KBM-7 (cell line): ENCODE results near the gene CADPS.
A peak's percentile ranks its signal among the peaks of the same experiment; 100 is the strongest.

Experiments
- DNase-seq: peaks from one replicate; pipeline ENCODE4 v3.0.0-alpha.2; 2015
- in situ Hi-C: fragments of 300-500 bp; cut with MboI; formaldehyde crosslinking; loops from 2 replicates; pipeline ENCODE4 v1.14.3; 2020; ENCODE audit warnings: low sequenced_read_pairs, low pct_unique_long_range_greater_than_20kb, mixed read lengths

The CADPS gene

DNA sequence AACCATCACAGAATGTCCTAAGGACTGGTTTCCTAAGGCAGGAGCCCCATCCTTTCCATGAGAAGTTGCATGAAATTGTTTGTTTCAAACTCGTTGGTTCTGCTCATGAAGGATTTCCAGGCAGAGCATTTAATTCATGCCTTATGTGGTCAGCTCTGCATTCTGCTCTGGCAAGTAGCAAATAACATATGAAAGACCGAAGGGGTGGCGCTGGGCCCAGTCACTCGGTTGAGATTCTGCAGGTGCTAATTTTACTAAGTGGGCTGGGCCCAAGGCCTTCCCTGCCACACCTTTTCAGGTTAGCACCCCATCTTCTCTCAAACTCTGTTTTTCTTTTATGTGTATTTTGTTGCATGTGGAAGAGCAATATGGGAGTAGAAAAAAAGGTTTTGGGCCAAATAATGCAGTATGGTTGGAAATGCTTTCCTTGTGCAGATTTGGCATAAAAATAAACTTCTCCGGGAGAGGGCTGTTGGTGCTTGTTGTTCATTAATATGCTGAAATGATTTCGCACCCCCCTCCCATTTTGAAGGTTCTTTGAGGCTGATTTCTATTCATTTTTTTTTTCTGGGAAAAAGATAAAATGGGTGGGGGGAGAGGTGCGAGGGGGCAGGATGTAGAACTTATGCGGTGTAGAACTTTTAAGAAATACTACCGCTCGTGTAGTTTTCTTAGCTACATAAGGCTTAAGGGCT is 318.9 kb downstream of the CADPS start:
- DNase-seq, result no peak
- in situ Hi-C loops, result loop anchor here (25.0 kb wide), 2 partner anchors 219 to 344 kb away; no protein-coding TSS in a partner anchor

DNA sequence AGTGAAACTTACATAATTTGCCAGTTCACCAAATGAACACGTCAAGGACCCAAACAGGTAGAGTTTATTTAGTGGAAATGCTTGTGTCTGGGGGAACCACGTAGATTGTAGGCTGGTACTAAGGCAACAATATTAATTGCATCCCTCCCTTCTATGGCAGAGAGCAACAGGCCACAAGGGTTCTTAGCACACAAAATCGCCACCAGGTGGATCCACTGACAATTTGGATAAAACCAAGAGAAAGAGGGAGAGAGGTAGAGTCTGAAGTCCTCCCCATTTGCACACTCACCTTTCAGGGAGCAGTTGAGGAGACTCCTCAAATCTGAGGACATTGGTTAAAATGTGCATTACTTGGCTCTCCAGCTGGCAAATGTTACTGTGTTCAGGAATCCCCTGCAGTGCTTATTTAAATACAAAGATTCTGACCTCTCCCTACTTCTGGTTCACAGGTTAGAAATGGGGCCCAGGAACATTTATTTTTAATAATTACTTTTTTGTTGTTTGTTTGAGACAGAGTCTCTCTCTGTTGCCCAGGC is 320.9 kb downstream of the CADPS start:
- in situ Hi-C loops, result loop anchor here (25.0 kb wide), 2 partner anchors 217 to 342 kb away; no protein-coding TSS in a partner anchor

DNA sequence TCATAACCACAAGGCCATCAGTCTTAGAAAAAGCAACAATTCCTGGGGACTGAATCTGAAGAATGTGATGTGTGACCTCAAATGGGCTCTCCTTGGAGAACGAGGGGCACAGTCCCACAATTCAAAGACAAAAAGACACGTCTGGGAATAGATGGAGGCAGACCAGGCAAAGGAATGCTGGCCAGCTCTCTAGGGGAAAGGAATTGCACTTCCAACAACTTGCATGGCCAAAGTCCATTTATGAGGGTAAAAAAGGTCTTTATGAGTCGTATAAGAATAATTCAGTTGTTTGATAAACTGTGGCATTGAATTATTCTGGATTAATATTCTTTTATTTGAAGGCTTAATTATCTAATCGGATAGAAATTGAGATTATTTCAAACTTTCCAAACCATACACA is 321.4 kb downstream of the CADPS start:
- in situ Hi-C loops, result loop anchor here (25.0 kb wide), 2 partner anchors 217 to 342 kb away; no protein-coding TSS in a partner anchor
- no peak for DNase-seq

More for the DNA sequence above, 320.9 kb downstream of the CADPS start:
- DNase-seq, result no peak

DNA sequence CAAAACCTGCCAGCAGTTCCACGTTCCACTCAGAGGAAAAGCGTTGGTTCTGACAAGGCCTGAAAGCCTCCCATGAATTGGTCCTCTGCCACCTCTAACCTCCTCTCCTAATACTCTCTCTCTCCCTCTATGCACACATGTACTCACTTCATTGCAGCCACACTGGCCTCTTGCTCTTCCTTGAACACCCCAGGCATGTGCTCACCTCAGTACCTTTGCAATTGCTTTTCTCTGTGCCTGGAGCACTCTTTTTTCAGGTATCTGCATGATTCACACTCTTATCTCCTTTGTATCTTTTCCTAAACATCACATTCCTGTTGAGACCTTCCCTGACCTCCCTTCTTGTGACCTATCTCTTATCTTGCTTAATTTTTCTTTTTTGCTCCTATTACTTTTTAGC is 323.7 kb downstream of the CADPS start:
- in situ Hi-C loops, result loop anchor here (25.0 kb wide), 2 partner anchors 214 to 339 kb away; no protein-coding TSS in a partner anchor
- DNase-seq, result no peak

DNA sequence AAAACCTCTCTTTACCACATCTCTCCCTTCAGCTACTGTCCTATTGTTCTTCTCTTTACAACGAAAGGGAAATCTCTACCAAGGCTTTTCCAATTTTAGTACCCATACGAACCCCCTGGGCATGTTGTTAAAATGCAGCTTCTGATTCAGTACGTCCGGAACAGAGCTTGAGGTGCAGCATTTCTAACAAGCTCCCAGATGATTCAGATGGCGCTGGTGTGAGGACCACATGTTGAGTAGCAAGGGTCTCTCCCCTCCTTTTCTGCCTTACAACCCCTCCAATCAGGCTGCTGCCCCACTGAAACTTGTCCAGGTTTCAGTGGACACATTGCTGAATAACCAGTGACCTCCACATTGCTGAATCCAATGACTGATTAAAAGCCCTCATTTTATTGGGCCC is 324.8 kb downstream of the CADPS start:
- no peak for DNase-seq
- in situ Hi-C loops, result loop anchor here (25.0 kb wide), 2 partner anchors 213 to 338 kb away; no protein-coding TSS in a partner anchor

DNA sequence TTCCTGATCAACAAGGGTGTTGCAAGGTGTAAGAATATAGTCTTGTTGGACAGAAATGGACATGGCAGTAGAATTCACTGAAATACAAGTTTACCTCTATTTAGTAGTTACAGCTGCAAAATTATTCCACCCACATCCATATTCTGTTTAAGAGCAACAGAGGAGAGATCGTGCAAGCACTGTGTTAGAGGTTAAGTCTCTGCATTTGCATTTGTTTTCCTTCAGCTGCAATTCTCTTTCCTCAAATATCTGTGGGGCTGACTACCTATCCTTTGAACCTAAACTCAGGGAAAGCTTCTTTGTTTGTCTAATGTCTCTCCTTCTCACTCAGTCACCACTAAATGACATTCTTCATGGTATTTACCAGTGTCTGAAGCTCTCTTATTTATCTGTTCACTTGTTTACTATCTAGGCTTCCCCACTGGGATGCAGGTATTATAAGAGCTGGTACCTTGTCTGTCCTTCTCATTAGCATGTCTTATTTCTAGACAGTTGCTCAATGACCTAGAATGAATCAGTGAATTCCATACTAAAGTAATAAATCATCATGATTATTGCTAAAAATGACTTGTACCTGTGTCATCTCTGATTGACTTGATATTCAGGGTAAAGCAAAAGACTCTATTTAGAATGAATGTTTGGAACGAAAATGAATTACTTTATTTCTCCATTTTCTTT is 326.5 kb downstream of the CADPS start:
- DNase-seq, result no peak
- in situ Hi-C loops, result no loop called here

DNA sequence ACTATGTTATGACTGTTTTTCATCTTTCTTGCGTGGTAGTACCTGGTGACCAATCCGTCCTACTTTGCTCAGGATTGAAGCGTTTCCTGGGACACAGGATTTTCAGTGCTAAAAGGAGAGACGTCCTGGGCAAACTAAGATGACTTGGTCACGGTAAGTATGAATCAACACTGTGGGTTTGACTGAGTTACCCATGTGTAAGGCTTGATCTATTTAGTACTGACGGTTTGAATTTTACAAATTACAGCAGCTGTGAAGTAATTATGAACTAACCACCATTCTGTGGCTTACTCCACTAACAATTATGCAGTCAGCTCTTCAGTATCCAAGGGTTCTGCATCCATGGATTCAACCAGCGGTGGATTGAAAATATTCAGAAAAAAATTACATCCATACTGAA is 328.9 kb downstream of the CADPS start:
- in situ Hi-C loops, result no loop called here
- DNase-seq, result no peak

DNA sequence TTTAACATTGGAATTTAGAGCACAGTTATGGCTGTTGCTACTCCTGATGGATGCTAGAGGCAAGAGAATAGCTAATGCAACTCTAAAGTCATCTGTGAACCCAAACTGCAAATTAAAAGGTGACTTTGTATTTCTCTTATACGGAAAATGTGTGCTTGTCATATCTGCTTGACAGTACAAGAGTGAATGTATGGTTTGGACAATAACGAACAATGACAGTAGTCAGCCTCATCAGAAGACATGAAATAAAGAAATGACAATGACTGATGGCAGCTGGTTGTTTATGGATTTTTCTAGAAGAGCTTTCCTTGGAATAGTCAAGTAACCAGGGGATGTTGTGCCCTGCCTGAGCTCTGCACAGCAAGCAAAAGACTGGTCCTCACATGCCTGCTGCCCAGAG is 333.0 kb downstream of the CADPS start:
- in situ Hi-C loops, result no loop called here
- DNase-seq, result no peak

DNA sequence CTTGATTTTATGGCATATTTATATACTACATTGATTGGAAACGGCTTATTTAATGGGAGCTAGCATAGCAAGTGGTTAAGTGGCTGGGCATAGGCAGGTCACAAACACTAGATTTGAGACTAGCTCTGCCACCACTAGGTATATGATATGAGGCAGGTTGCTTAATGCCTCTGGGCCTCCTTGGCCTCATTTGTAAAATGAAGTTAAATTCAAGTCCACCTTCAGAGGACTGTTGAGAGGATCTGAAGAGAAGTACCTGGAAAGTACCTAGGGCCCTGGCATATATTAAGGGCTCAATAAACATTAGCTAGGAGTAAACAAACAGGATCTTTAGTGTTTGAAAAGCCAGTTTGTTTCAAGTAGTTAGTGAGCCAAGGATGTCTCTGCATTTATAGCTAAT is 335.5 kb downstream of the CADPS start:
- no peak for DNase-seq
- in situ Hi-C loops, result no loop called here

DNA sequence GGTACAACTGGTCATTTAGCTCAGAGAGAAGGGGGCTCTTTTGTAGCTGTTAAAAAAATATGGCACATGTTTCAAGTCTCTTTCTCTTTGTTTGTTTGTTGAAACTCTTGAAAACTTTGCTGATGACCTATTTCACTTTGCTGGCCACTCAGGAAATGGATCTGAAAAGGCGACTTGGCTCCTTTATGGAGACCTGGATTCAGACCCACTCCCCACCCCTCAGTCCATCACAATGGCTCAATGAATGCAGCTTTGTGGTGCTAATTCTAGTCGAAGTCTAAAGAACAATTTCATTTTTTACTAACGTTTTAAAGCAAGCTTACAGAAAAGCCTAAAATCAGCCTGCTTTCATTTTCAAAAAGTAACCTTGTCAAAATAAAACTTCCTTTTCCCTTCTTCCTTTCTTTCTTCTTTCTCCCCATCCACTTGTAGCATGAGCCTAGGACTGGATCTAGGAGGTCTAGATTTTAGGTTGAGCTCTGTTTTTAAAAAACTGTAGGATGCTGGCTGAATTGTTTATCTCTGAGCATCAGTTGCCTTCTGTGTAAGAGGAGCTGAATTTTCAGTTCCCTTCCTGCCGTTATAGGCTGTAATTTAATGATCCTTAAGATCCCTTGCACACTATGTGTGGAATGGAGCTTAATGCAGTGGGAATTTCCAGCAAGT is 336.4 kb downstream of the CADPS start:
- no peak for DNase-seq
- in situ Hi-C loops, result no loop called here

DNA sequence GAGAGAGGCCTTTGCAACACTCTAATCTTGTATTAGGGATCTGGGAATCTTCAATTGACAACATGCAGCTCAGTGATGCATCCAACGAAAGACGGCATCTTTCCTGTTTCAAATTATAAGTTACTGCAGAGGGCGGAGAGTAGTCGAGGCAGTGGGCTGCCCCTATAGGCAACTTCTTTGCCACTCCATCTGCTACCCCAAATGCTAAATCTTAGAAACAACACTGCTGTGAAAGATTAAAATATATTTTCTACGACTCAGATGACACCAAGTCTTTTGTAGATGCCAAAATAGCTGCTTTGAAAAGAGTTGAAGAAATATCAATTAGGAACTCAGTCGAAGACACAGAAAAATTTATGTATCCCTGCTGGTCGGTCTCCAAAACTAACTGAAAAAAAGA is 340.9 kb downstream of the CADPS start:
- in situ Hi-C loops, result no loop called here
- DNase-seq, result no peak

DNA sequence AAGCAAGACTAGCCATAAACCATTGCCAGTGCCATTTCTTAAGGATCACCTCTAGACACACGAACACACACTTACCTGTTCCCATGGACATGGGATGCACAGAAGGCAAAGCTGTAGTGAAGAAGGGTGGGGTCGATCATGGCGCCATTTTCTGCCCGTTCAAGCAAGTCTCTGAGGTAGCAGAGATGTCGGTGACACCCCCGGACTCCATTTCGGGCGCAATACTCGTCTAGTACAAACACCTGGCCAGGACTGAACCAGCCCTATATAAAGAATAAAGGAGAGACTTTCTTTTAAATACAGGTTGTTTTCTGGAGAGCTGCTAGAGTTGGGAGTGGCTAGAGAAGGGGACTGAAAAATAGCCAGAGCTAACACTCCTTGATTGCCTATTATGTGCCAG is 342.4 kb downstream of the CADPS start:
- in situ Hi-C loops, result no loop called here
- no peak for DNase-seq

DNA sequence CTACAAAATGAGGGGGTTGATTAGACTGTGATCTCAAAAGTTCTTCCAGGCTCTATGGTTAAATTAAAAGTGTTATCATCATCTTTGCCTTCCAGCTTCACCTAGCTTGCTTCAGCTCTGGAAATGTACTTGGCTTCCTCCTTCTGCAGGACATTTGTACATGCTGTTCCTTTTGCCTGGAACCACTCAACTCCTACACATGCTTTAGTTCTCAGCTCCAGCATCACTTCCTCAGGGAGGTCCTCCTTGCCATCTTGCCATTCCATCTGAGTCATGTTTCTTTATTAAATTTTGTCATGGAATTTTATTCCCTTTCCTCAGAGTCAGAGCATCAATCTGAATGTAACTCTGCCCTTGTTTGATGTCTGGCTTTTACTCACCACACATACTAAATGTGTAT is 343.2 kb downstream of the CADPS start:
- no peak for DNase-seq
- in situ Hi-C loops, result no loop called here

DNA sequence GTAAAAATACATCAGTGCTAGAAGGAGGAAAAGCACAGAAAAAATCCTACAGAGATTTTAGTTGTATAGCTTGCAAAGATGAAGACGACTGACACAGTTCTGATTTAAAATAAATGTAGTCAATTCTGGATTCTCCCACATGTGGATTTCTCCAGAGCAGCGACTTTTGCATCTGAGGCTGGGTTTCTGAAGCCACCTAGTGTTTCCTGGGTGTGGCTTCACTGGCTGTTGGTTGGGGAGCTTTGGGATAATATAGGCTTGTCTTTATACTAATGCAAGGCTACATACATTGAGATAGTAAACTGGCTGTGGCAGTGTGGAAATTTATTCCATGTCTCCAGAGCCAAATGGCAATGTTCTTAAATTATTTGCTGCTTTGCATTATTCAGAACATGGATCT is 343.7 kb downstream of the CADPS start:
- in situ Hi-C loops, result no loop called here
- DNase-seq, result no peak

DNA sequence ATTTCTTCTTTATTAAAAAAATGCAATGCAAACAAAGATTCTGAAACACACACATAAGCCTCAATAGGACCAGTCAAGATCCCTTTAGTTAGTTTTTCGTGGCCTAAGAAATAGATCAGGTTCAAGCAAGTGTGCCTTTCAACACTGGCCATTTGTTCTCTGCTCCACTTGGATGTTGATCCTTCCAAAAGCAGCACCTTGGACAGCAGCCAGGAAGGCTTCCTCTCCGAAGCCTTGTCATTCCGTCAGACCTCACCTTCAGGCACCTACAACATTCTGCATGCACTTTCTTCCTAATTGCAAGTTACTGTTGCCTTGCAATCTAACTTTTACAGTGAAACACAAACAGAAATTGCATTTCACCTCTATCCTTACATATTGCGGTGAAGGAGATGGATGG is 346.0 kb downstream of the CADPS start:
- in situ Hi-C loops, result no loop called here
- DNase-seq, result peak; percentile 18

DNA sequence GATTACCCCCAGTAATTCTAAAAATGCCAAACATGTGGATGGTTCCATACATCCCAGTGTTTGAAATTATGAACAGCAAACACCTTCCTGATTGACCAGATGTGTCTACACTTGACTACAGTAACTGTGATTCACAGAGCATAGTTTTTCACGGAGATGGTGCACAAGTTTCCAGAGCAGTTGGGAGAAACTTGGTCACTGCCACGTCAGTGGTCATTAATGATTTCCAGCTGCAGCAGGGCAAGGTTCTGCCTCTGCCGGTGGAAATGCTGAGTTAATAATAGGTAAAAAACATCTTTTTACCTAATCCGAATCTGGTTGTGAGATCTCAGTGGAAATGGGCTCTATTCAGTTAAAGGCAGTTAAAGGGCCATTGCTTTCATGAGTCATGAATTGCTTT is 347.7 kb downstream of the CADPS start:
- no peak for DNase-seq
- in situ Hi-C loops, result no loop called here

DNA sequence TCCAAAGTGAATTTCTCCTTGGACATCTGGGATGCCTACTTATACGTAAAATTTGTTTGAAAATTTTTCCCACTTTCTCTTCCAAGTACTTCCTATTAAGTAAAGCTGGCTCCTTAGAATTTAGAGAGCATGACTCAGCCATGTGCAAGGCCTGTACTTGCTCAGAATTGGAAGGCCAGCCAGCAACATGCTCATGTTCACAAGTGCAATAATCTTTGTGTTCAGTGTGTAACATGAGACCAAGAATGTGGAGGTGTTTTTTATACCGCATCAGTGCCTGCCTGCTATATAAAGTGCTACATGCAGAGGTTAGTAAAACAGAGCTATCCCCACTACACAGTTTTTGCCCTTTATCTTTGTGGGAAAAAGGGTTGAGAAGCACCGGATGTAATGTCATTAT is 349.9 kb downstream of the CADPS start:
- in situ Hi-C loops, result no loop called here
- DNase-seq, result no peak

DNA sequence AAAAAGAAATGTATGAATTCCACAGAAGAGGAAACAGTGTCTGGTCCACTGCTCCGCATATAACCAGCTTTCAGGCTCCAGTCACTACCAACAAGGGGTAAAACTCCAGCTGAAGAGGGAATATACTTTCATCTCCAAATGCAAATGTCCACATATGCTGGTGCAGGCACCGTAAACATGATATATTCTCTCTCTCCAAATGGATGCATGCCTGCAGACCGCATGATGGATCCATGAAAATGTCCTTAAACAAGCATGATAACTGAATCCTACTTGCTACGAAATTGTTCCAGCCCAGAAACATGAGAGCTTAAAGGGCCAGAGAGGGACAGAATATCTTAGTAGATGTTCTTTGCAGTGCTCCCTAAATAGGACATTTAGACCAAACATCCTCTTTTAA is 351.5 kb downstream of the CADPS start:
- DNase-seq, result no peak
- in situ Hi-C loops, result no loop called here

DNA sequence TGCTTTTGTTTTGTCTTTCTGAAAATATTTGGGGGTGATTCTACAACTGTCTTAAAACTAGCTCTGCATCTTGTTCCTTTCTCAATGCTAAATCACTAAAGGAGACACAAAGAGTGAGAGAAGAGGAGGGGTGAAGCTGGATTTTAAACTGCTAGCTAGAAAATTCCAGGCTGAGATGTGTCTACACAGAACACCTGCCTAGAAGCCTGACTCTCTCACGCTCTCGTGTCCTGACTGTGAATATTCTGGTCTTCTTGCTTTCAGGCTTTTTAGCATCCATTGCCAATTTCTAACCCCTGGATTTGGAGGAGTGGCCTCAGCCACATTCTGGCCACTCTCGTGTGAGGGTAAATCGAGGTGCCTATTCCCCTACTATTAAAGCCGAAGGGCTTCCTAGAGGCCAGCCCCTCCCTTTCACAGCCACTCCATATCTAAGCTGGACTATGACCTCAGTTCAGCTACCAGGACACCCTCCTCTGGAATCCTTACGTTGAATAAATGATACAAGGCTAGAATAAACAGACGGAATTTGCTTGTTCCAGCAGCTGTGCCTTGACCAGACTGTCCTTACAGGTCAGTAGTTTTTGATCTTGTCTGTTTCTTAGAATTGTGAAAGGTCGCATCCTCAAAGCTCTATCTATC is 353.6 kb downstream of the CADPS start:
- DNase-seq, result no peak
- in situ Hi-C loops, result no loop called here
